NT2/D1 (cell line): Measurements from ENCODE around the gene WDFY4.

Source experiments
- YY1 ChIP-seq: IDR thresholded peaks from 2 replicates; pipeline ENCODE4 v1.6.1; 2011; ENCODE audit not compliant: insufficient read length, insufficient read depth
- ZNF274 ChIP-seq: IDR thresholded peaks from 2 replicates; pipeline ENCODE4 v1.6.1; 2011; ENCODE audit warnings: mild to moderate bottlenecking, low read depth, low read length

- TF ChIP-seq ZNF274 (no peak), YY1 (no peak)
Observed at GRCh38 chr10:48799341-48800006, 114.8 kb downstream of the WDFY4 start.
